ENCODE measurements around the gene TRPM6.
A peak's percentile ranks its signal among the peaks of the same experiment; 100 is the strongest.

TRPM6 gene

DNA sequence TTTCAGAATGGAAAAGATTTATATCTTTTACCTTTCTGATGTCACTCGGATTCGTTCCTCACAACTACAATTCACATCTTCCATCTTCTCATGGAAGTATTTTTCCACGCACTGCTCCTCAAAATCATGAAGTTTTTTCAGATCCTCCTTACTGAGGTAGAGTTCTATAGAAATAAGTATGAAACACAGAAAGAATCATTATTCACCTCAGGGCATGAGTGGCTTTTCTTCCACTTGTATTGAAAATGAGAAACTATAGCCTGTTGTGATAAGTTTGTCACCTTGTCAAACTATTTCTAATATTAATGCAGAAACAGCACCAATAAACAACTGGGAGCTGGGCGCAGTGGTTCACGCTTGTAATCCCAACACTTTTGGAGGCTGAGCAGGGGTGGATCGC, 116.0 kb downstream of the TRPM6 start:
- no peak for DNase-seq (ENCODE audit: low read depth)

DNA sequence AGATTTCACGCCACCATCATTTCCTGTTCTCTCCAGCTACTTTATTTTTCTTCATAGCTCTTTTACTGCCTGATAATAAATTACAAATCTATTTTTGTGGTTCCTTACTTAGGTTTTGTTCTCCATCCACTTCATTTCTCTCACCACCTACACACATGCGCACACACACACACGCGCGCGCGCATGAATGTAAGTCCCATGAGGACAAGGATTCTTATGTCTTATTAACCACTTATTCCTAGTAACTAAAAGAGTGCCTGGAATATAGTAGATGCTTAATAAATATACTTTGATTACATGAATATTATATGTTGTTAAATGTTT, 116.5 kb downstream of the TRPM6 start:
- no peak for DNase-seq (ENCODE audit: low read depth)

DNA sequence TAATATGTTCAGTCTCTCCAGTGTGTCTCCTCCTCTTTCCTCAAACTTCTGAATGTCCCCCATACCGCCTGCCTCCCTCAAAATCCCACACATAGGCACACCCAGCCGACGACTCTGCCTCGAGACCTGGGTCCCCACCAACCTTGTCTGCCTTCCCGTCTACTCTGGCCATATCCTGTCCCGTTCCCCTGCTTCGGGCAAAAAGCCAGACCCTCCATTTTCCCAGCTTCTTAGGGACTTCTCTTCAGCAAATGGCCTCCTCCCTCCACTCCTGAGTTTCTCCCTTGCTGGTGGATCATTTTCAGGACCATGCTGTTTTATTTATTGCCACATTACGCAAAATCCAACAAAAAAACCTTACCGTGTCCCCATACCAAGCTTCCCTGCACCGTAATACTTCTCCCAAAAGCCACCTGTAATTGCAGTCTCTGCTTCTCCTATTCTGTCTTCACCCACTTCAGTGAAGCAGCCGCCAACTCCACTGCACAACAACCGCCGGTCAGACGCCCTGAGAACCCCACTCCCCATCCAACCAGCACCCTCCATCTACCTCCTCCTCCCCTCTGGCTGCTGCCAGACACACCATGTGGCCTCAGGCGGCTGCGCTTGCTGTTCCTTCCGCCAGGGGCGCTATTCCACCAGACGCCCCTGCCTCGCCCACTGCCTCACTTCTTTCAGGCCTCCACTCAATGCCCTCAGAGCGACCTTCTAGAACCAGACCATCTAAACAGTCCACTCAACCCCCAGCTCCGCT, 117.0 kb downstream of the TRPM6 start:
- DNase-seq (ENCODE audit: low read depth), result peak; percentile 2

DNA sequence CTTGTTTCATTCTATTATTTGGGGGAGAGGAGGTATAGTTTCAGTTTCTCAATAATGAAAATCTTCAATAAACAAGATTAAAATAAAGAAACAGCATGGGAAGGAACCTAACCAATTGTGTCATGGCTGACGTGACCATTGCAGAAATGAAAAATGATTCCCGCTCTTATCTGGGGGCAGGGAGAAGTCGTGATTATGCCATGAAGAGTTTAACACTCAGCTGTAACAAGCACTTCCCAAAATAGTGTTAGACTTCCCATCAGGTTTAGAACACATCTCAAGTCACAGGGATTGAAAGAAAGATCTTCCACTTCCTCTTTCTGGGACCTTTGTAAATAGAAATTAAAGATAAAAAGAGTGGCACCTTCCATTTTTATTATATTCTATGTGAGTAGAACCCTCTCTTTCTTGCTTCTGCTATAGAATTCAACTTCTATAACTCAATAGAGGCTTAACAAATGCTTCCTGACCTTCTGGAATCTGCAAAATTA, 122.2 kb downstream of the TRPM6 start:
- DNase-seq (ENCODE audit: low read depth), result no peak

DNA sequence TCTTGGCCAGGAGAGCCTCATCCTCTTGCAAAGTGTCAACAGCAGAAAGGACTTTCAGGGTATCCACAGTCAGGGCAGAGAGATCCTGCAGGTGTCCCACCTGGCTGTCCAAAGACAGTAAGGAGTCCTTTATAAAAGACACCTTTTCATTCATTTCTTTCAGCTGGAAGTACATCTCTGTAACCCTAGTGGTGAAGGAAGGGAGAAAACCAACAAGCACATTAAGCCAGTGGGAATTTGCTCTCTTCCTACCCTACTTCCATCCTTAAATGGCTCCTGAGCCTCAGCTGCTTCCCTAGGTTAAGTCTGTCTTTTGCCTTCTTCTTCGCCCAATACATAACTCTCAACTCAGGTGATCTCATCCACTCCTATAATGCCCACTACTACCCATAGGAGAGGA, 124.8 kb downstream of the TRPM6 start:
- DNase-seq (ENCODE audit: low read depth), result no peak

DNA sequence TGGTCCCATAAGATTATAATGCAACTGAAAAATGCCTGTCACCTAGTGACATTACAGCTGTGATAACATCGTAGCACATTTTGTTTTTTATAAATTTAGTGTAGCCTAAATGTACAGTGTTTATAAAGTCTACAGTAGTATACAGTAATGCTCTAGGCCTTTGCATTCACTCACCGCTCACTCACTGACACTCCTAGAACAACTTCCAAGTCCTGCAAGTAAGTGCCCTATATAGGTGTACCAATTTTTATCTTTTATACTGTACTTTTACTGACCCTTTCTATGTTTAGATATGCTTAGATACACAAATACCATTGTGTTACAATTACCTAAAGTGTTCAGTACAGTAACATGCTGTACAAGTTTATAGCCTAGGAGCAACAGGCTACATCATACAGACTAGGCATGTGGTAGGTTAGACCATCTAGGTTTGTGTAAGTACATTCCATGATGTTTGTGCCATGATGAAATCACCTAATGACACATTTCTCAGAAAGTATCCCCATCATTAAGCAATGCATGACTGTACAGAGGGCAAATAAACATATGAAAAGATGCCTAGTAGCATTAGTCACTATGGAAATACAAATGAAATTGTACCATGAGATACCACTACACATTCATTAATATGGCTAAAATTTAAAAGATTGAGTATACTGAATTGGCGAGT, 127.6 kb downstream of the TRPM6 start:
- no peak for DNase-seq (ENCODE audit: low read depth)

DNA sequence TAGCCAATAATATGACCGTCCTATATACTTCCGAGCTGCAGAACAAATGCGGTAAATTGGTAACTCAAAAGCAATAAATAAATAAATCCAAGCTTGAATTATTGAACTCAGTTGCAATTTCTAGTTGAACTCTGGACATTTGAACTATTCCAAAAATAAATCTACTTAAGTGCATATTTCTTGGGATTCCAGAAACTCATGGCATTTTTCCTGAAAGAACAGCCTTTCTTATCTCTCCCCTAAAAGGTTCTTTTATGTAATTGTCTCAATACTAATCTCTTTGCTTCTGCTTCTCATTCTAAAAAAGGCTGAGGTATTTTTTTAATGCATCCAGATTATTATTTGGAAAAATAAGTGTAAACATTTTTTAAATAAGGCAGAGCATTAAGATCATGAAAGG, 131.7 kb downstream of the TRPM6 start:
- DNase-seq (ENCODE audit: low read depth), result no peak

DNA sequence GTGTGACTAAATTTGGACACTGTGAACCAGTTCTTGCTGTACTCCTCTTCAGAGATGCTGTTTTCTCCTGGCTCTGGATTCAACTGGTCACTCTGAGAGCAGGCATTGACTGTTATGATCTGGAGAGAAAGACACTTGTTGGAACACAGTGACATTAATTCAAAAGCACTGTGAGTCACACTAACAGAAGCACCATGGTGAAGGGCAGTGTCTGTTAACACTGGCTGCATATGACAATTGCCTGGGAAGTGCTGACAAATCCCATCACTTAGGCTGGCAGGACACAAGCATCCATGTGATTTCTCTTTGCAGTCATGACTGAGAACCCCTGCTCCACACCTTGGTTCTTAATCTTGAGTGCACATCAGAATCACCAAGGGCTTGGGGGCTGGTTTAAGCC, 132.4 kb downstream of the TRPM6 start:
- DNase-seq (ENCODE audit: low read depth), result no peak

DNA sequence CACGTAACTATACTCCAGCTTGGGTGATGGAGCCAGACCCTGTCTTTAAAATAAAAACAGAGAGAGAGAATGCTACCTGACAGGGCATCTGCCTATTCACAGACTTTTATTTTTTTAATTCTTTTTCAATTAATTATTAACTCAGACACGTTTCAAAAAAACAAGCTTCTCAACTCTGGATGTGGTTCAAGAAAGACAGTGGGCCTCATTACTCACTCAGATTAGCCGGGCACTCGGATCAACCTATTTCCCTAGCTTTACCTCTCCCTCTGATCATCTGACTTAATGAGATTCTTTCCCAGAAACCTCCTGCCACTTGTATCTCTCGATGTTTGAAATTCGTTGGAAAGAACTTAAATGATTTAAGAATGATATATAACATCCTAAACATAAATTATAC, 134.1 kb downstream of the TRPM6 start:
- no peak for DNase-seq (ENCODE audit: low read depth)

DNA sequence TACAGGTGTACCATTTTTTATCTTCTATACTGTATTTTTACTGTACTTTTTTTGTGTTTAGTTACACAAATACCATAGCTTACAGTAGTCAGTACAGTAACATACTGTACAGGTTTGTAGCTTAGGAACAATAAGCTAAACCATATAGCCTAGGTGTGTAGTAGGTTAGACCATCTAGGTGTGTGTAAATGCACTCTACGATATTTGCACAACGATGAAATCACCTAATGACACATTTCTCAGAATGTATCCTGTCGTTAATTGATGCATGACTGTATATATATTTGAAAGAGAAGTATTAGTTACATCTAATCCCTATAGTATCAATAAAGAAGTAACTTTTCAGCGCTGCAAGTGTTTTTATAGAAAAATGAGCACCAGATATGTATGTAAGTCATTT, 138.8 kb downstream of the TRPM6 start:
- DNase-seq (ENCODE audit: low read depth), result no peak

DNA sequence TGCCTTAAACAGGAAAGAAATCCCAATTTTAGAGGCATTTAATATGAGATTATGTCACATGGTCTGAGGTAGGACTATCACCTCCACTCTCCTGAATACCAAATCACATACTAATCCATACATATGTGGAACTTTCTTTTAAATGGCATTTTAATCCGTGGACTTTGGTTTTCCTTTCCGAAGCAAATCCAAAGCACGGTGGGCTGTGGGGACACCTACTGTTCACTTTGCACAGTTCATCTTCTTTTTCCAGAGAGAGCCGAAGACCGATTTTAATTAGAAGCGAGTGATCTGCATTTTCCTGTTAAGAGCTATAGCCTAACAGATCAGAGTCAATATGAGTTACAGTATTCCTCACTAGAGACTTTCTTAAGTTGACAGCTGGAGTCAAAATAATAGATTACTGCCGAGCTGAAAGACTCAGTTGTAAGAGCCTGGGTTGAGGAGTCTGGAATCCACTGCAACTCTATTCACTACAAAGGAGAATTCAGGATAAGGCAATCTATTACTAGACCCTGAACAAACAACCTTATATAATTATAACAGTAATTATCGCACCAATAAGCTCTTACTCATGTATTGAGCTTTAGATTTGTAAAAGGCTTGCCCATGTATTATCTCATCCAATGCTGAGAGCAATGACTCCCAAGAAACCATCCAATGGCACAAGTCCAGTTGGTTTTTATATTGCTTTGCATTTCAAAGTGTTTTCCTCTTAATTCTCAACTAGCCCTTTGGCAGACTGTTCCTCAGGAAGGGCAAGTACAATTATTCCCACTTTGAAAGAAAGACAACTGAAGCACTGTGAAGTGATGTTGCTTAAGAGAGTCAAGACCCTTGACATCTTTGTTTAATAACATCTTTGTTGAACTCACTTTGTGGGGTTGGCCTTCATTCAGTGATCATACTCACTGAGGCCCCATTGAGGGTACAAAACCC, 144.7 kb downstream of the TRPM6 start:
- DNase-seq (ENCODE audit: low read depth), result no peak

DNA sequence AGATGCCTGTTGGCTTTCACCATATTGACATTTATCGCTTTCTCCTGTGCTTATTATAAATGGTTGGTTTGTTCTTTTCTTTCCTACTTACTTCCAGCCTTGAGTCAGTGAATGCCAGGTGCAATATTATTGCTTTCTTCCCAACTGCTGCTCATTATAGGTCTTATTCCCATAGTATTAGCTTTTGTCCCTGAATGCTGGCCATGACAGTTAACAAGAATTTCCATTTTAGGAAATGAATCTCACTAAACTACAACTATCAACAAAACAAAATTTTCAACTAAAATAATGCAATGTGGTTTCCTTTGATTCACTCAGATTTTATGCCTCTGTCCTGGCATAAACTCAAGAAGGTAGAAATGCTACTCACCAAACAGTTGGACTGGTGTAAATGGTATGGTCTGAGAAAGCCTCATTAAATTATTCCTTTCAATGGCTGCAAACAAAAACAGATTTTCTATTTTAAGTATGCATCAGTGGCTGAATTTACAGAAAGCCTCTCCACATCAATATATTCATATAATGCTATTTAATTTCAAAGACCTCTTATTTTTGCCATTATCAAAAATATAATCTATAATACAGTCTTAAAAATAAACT, 145.4 kb downstream of the TRPM6 start:
- no peak for DNase-seq (ENCODE audit: low read depth)

DNA sequence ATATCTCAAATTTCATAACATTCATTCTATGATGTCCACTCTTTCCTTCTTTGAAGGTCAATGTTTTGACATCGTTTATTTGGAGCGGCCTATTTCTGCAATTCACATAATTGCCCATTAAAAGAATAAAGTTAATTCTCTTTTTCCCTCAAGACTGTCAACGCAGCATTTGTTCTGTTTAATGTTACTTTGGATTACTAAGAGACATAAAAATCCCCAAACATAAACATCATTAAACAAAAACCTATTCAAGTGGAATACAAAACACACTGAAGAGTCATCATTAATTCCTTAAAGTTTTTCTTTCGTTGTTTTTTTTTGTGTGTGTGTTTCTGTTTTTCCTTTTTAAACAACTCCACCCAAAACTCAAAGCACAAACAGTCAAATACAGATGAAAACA, 151.1 kb downstream of the TRPM6 start:
- DNase-seq (ENCODE audit: low read depth), result no peak

DNA sequence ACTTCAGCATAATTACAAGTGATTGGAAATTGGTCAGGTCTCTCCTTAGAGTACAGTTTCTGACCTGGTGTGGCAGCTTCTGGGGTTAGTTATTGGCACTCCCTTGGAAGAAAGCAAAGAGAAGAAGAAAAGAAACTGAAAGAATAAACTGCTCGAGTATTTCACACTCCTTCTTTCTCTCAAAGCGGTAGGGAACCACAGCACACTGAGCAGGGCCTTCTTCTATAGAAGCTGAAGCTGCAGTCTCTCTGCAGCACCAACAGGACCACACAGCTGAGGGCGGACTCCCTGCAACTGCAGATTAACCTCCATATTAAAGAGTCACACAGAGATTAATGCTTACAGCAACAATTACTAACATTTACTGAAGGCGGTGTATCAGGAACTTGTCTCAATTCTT, 152.0 kb downstream of the TRPM6 start:
- no peak for DNase-seq (ENCODE audit: low read depth)

DNA sequence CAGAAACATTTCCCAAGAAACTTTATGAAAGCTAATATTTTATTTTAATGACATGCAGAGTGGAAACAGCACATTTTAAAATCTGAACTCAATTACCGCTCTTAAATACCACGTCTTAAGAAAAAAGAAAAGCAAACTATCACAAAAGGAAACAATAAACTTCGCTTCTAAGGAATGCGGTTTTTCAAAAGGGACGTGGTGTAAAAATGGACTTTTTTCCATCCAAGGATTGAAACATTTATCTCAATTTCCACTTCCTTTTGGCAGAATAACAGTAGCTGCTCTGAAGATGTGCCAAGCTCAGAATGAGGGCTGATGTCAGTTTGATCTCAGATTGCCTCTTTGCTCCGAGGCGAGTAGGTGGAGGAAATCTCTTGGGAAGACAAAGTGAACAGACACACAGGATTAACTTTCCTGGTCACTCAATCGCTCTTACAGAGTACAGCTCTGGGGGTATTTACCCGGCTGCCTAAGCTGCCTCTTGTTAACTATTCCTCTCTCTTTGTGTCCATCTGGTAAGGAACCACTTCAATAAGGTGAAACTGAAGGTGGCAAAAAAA, 158.5 kb downstream of the TRPM6 start:
- DNase-seq (ENCODE audit: low read depth), result no peak

DNA sequence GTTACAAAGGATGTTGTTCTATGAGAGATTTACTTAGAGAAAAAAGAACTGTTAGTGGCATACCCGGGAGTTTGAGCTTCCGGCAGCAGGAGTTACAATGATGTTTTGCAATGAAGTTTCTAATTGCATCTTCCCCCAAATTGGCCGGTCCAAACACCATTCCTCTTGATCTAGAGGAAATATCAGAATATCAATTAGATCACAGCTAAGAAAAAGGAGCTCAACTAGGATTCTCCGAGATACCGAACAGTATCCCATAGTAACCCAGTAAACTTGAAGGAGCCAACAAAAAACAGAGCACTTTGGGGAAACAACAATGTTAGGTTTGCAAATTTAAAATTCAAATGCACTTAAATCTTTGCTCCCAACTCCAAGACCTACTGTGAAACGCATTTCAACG, 159.5 kb downstream of the TRPM6 start:
- no peak for DNase-seq (ENCODE audit: low read depth)

DNA sequence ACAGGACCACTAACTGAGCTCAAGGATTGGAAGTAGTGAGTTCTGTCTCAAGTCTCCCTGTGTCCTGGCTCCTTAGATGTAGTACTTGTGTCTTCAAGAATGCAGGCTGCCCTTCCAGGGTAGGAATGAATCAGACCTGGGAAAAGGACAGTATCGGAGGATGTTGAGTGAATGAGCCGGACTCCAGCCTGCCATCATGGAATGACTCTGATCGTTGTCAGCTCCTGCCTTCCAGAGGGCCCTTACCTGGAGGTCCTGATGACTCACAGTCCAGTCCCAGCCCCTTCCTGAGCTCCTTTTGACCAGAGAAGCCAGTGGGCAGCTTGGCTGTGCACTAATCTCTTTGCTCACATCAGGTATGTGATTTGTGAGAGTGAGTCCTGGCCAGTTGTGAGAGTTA, 161.1 kb downstream of the TRPM6 start:
- DNase-seq (ENCODE audit: low read depth), result no peak

DNA sequence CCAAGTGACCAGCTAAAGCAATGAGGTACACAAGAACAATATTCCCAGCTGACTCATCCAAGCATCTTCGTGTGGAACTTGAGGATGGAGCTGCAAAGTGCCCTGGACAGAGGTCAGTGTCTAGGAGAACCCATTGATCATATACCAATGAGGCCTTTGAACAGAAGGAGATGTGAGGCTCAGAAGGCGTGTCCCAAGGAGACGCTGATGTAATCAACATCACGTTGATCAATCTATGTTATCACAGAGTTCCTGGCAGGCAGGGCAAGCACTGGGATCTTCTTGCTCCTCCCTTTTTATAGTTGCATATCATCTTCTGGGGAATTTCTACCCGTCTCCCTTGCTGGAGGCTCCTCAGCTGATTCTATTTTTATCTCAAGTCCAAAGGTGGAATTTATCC, 163.4 kb downstream of the TRPM6 start:
- no peak for DNase-seq (ENCODE audit: low read depth)

DNA sequence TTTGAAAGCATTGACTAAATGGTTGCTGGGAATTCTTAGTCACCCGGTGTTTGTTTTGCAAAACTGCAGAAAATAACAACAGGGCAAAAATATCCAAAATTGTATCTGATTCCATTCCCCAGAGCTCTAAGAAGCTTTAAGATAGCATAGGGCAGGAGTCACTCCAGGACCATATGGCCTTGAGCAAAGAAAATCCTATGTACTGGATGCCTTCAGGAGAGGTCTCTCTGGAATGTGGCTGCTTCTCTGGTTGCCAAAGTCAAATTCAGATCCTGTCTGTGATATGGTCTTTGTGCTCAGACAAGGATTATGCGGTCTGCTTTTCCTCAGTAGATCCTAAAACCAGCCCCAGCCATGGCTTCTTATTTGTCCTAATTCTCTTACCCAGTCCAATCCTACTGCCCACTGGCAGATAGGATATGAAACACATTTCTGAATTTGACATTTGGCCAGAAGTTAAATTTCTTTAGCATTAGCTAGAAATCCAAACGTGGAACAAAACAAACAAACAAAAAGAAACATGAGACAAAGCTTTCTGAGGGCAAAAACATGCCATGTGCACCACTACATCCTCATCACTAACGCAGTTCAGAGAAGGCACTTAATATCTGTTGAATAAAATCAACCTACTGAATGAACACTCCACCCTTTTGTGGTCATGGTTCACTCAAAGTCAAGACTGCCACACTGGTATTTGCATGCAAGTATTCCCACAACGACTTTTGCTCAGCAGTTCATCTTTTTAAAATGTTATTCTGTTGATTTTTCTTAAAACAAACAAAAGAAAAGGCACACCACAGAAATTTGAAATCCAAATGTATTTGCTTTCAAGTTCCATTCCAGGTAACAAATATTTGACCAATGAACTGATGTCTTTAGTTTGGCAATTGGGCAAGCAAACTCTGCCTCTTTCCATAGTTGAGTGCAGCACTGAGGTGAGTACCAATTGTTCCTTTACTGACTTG, 165.7 kb downstream of the TRPM6 start:
- DNase-seq (ENCODE audit: low read depth), result no peak

DNA sequence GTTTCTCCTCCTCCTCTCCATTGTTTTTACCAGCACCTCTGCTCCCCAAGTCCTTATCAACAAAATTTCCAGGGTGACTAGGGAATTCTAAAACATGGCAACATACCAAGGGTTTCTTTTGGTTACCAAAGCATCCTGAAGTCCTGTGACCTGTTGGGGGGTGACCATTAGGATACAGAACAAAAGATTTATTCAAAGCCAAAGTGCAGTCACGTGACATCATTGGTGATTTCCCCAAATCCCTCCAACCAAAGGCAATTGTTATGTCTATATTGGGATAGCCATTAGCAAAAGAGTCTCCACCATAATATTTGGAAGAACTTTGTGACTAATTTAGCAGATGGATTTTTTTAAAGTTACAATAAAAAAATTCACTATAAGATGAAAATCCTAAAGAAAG, 168.4 kb downstream of the TRPM6 start:
- DNase-seq (ENCODE audit: low read depth), result no peak

DNA sequence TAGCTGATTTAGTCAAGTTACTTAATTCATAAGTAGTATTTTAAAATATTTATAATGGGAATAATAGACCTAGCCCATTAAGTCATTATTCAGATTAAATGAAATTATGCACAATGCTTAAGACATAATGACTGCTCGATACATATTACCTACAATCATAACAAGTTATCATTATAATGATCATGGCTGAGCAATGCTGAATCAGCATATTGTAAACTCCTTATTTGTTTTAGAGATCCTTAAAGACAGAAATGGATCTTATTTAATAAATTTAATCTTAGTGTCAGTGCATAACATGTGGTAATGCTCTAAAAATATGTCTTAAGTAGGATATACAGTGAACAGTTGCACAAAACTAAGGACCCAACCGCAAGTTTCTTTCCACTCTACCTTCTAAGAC, 169.0 kb downstream of the TRPM6 start:
- no peak for DNase-seq (ENCODE audit: low read depth)

Data from CMK (cell line).